RPMI8226 (cell line): ENCODE results near the gene TWIST2.

Experiments
- DNase-seq: peaks from one replicate; pipeline ENCODE4 v3.0.0-alpha.2; 2015

Gene TWIST2

DNA sequence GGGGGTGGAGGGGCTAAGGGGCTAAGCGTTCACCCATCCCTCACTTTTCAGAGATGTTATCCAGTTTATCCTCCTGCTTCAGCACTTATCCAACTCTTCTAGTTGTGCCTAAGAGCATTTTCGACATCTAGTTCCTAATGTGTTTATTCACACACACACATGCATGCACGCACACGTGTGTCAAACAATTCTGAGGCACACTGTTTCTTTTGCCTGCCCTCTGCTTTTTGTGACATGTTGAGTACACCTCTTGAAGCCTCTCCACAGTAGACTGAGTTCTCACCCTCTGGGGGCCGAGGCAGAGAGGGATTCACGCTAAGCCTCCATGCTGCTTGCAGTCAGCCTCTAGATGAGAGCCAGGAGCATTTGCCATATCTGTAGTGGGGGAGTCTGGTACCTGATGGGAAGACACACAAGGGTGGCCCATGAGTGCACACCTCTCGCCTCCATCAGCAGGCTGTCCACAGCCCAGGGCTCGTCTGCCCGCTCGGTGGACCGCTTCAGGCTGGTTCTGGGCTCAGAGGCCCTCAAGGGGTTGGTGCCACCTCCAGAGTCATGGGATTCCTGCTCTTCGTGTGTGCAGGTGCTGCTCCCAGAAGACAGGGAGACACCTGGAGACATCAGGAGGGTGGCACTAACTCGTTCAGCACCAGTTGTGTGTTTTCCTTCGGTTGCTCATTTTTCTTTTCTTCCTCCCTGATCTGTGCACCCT is 11.9 kb downstream of the TWIST2 start:
- no peak for DNase-seq

DNA sequence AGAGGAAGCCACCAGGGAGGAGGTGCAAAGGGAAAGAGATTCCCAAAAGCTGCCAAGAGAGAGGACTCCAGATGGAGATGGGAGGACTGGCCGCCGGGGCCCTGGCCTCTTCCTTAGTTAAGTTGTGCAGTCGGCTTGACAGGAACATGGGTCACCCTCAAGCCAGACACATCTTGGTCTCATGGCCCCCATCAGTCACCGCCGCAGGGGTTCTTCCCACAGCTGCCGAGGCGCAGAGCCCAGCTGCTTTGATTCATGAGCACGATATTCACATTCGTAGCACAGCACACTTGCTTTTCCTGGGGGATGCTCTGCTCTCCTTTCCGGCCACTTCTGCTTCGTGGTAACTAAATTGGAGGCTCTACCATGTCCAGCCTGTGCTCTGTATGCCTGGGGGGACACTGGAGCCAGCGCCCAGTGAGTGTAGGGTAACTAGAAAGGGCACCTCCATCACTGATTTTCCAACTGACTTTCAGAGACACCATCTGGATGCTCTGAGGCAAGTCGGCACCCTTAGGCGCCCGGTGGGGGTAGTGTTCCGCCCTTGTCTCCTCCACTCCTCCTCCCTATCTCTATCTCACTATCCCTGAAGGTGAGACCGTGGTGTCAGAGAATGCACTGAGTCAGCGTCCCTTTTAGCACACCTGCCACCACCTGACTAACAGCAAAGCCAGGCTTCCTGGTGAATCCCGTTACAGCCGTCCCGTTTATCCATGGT is 13.3 kb downstream of the TWIST2 start:
- DNase-seq, result no peak

- no peak for DNase-seq
Observed at GRCh38 chr2:238861766-238862315, 14.0 kb downstream of the TWIST2 start.

- no peak for DNase-seq
Observed at GRCh38 chr2:238862701-238863100, 14.8 kb downstream of the TWIST2 start.

GRCh38 chr2:238863231-238863630 is 15.3 kb downstream of the TWIST2 start:
- DNase-seq, result no peak

DNA sequence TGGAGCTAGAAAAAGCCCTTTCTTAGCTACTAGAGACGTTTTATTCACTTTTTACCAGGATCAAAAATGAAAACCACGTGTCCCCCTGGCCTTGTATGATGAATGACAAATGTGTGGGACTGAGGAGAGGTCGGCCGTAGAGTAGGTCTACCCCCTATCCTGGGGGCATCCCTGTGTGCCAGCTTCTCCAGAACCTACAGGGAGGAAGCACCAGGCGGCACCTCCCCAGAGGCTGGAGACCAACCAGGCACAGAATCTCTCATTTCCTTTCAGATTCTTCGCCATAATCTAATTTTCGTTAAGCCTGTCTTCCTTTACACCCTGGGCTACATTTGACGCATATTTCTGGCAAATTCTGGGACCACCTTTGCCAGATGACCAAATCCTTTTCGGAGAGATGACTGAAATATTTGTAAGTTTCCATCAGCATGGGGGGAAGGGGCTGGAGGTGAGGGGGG is 15.9 kb downstream of the TWIST2 start:
- DNase-seq, result no peak

DNA sequence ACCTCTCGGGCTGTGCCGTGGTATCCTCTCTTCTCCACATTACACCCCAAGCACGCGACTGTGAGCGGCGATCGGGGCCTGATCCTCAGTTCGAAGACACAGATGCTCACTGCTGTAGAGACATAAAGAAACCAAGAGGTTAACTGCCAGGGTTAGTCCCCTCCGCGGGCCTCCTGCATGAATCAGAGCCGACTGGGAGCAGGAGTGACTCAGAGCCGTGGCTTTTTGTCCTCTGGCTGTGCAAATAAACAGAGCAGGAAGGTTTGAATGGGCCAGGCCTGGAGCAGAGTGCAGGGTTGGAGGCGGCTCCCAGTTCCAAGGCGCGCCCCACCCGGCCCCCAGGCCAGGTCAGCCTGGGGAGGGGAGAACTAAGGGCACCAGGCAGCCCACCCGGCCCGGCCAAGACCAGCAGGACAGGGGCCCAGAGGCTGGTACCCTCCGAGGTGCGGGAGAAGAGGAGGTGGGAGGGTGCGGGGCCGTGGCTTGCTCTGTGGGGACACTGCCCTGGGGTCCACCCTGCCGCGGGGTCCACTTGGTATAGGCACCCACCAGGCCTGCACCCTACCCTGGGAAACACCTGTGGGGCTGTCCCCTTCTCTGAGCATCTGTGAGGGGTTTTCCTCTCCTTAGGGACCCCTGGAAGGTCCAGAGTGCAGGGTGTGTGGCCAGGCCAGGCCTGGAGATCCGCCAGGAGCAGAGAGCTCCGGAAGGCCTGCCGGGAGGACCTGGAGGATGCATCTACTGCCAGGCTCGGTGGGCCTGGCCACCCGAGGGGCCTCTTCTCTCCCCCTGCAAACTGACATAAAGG is 16.5 kb downstream of the TWIST2 start:
- DNase-seq, result peak; percentile 12

- no peak for DNase-seq
Observed at GRCh38 chr2:238865015-238865719, 17.3 kb downstream of the TWIST2 start.

- DNase-seq, result no peak
Observed at GRCh38 chr2:238865744-238866355, 18.0 kb downstream of the TWIST2 start.

GRCh38 chr2:238866656-238867277 is 18.9 kb downstream of the TWIST2 start:
- no peak for DNase-seq

DNA sequence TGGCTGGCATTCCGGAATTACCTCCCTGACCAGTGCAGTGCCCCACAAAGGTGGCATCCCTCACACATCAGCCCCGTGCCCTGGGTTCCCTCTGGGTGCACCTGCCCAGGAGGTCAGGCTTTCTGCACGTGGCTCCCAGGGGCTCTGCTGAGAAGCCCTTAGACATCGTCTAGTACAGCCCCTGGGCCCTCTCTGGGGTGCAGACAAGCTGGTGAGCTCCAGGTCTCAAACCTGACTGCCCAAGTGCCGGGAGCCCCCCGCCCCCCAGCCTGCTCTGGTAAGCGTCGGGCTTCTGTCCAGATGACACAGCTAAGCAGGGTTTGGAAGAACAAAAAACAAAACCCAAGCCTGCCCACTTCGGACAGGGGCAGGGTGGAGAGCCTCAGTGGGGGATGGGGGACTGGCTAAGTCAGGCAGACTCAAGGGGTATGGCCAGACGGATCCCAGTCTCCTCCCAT is 20.2 kb downstream of the TWIST2 start:
- DNase-seq, result no peak

DNA sequence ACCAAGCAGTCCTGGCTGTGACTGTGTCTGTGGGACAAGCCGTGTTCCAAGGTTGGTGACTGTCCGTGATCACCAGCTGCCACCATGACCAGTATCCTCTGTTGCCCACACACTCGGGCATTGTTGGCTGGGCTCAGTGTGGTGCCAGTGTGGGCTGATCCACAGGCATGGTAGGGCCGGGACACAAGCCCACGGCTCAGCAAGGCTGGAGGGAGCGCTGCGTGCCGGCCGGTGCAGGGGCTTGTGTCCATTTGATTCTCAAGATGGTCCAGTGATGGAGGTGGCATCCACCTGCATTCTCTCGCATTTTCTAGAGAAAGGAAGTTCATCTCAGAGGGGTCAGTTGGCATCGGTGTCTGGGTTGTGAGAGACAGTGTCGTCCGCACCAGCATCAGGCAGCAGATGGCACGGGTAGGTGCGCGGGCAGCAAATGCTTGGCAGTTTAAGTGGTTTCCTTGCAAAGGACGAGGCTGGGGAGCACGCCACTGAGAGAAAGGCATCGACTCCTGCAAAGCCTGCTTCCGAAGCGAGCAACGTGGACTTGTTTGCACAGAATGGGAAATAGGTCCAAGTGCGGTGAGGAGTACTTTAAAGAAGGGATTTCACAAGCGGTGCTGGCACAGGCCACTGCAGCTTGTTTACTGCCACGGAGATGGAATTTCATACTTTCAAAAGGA is 20.9 kb downstream of the TWIST2 start:
- DNase-seq, result no peak

DNA sequence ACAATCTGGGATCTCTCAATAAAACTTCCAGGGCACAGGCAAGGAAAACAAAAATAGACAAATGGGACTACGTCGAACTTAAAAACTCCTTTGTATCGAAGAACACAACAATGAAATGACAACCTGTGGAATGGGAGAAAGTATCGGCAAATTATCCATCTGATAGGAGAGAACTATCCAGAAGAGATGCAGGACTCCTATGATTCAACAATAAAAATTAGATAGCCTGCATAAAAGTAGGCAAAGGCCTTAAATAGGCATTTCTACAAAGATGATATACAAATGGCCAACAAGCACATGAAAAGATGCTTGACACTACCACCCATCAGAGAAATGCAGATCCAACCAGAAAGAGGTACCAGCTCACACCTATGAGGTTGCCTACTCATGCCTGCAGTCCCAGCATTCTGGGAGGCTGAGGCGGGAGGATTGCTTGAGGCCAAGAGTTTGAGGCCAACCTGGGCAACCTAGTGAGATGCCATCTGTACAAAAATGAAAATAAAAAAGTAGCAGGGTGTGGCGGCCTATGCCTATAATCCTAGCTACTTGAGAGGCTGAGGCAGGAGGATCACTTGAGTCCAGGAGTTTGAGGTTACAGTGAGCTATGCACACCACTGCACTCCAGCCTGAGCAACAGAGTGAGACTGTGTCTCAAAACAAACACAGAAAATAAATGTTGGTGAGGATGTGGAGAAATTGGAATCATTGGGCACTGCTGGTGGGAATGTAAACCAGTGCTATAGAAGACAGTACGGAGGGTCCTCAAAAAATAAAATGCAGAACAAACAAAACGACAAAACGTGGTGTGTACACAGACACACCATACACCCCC is 21.6 kb downstream of the TWIST2 start:
- DNase-seq, result no peak

DNA sequence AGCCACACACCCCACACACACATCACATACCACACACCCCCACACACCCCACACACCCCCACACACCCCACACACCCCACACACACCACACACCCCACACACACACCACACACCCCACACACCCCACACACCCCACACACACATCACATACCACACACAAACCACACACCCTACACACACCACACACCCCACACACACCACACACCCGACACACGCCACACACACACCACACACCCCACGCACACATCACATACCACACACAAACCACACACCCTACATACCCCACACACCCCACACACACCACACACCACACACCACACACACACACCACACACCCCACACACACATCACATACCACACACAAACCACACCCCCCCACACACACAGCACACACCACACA is 22.4 kb downstream of the TWIST2 start:
- no peak for DNase-seq

DNA sequence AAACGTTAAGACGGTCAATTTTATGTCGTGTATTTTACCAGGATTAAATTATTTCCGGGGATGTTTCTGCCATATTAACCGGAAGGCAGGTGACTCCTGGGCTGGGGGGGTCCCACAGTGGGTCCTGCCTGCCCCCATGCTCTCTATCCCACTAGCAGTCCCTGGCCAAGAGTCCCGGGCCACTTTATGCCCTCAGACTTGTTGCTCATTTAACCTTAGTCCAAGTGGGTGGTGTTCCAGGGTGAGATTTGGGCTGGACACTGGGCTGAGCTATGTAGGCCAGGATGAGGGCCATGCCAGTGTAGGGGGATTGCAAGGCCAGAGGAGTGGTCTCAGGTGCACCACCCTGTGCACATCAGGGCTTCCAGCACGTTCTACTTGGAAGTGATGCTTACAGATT is 24.1 kb downstream of the TWIST2 start:
- DNase-seq, result no peak

DNA sequence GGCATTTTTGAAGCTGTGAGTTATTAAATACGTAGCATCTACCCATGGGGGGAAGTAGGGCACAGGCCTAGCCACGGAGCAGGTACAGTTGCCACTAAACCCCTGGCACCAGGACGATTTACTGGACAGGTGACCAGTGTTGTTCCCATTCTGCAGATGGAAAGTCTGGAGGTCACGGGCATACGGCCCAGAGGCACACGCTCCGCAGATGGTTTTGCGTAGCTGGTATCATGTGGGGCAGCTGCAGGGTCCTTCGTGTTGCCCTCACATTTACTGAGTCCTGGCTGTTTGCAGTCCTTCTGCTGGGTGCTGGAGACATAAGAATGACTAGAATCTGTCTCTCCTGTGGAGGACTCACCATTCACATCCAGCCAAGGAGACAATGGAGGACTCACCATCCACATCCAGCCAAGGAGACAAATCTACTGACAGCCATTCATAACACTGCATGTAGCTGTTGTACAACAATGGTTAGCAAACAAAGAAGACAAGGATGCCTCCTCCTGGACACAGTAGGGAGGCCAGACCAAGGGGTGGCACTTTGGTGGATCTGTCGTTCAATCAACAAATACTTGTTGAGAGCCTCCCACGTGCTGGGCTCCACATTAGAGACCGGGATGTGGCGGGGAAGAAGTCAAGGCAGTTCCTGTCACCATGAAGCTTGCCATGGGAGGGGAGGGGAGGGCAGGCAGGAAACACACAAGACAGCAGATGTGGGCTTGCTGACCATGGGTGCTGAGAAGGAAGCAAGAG is 24.9 kb downstream of the TWIST2 start:
- no peak for DNase-seq

DNA sequence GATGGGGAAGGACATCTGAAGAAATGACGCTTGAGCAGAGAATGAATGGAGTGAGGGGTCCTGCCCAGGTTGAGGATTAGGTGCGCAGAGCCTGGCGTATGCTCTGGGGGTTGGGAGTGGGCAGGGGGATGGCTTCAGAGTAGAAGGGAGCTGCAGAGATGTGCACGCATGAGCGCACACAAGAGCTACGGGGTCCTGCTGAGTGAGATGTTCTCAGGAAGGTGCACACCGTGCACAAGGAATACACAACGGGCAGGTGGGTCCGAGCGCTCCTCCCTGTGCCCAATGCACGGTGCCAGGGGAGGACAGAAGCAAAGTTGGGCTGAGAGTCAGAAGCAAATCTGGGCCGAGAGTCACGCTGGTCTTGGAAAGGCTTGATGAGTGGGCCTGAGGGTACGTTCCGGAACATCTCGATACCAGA is 25.5 kb downstream of the TWIST2 start:
- DNase-seq, result no peak

- no peak for DNase-seq
Observed at GRCh38 chr2:238873841-238874240, 26.0 kb downstream of the TWIST2 start.

GRCh38 chr2:238874330-238875050 is 26.6 kb downstream of the TWIST2 start:
- DNase-seq, result no peak
